SW480 (cell line): Measurements from ENCODE around the gene ANK3.

Experiments used
- DNase-seq: peaks from one replicate; pipeline ENCODE4 v3.0.0-alpha.2; 2016; ENCODE audit warnings: low spot score

The ANK3 gene

DNA sequence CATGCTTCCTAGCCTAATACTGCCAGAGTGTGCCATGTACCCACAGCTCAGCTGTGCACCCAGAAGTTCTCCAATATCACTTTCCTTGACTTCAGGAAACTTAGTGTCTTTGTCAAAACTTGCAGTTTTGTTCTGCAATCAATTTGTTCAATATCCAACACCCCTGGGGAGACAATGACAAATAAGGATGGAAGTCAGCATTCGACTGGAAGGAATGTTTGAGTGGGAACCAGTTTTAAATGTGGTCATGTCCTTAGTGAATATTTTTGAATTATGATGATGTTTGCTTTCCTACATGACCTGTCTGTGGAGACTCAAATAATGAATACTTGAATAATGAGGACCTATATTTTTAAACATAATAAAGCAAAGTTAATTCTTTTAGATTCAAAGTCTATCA lies 112.0 kb downstream of the ANK3 start:
- DNase-seq, result no peak

DNA sequence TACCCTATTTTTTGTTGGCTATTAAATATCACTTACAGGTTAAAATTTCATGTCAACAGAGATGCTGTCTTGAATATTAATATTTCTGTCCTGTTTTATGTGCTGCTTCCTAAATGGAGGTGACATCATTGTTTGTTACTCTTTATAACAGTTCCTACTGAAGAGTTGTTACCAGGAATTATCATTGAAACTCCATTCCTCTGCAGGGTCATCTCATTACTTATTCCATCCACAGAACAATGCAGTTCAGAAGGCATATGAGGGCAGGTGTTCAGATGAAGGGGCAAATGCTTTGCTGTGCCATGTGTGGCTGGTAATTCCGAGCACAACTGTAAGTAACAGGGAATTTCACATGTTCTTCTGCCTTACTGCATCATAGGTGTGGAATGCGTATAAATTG lies 113.4 kb downstream of the ANK3 start:
- no peak for DNase-seq

DNA sequence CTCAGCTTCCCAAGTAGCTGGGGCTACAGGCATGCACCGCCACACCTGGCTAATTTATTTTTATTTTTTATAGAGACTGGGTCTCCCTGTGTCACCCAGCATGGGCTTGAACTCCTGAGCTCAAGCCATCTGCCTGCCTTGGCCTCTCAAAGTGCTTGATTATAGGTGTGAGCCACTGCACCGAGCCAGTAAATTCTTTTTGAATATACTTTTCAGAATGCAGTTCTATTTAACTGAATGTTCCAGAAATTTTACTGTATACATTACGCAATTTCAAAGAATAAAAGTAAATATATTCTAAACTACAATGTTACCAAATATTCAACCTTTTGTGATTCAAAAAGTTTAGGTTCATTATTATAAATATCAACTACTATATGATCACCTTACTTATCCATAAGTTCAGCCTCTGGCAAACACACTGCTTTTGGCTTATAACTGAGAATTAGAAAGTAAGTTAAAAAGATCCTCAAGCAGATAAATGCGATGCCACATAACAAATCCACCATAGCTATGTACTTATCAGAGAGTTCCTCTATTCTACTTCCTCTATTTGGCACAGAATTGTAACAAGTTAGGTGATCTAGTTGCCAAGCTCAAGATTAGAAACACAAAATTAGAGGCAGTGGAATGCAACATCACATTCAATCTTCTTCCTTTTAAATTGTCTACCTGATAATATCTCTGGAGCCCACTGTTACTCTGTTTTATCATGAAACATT lies 118.2 kb downstream of the ANK3 start:
- no peak for DNase-seq

DNA sequence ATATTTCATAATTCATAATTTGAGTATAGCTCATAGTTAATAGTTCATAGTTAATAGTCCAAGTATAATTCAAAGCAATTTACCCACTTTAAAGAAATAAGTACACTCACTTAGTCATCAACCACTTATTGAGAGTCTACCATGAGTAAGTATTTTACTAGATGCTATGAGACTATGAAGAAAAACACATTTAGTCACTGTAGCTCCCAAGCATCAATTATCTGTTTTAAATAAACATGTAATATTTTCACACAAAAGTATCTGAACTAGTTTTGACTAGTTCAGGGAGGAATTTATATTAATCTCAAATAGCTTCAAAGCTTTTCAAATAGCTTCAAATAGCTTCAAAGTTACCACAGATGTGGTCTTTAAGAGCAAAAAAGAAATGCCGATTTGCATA lies 119.2 kb downstream of the ANK3 start:
- DNase-seq, result no peak

DNA sequence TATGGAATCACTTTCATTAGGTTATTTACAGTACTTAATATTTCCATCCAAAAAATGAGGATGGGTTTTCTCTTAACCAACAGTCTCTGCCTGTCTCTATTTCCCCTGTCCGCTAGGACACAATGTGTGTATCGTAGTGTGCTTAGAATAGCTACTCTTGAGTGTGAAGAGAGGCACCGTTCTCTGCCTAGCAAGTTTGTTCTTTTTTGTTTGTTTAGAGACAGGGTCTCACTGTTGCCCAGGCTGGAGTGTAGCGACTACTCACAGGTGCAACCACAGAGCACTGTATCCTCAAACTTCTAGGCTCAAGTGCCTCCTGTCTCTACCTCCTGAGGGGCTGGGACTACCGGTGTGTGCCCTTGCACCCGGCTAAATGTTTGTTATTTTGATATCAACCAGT lies 121.9 kb downstream of the ANK3 start:
- DNase-seq, result no peak

DNA sequence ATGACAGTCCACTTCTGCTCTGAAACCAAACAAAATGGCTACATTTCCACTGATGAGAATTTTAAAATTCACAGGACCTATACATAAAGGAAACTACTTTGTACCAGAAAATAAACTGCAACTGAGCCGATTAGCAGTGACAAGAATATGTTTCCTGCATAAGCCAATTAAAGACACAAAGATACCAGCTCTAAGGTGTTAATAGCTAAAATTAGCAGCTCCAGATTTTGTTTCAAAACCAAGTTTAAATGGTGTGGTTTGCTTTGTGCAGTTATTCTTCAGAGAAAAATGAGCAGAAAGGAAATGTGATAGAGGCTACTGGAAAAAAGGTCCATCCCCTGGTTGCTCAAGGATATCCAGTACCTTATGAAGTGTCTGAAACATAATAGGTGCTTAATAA lies 123.2 kb downstream of the ANK3 start:
- no peak for DNase-seq

DNA sequence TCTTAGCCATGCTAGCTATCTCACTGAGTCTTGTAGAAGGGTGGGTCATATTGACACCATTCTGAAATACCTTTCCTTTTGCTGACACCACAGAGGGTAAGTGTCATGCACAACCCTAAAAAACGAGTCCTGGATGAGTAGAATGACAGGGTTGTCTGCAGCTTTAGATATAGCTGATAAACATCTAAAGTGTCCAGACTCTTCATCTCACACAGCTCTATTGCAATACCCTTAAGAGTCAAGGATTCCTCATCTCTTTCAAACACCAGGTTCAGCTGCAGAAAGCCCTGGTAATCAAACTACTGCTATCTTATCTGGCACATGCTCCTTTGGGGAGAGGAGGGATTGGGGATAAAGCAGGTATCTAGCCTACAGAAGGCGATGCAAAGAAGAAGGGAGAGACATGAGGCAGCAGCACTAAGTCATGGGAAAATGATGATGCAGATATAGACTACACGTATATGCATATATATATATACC lies 127.0 kb downstream of the ANK3 start:
- DNase-seq, result no peak

DNA sequence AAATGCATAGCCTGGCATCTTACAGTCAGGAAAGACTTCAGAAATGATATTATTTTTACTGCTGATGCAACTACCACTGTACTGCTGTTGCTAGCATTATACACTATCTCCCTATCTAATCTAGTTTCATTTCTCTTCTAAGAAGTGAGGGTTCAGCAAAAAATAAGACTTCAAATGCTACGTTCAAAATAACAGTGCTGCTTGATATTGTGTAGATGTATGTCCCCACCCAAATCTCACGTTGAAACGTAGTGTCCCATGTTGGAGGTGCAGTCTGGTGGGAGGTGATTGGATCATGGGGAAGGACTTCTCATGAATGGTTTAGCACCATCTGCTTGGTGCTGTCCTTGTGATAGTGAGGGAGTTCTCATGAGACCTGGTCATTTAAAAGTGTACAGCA lies 129.4 kb downstream of the ANK3 start:
- DNase-seq, result no peak

DNA sequence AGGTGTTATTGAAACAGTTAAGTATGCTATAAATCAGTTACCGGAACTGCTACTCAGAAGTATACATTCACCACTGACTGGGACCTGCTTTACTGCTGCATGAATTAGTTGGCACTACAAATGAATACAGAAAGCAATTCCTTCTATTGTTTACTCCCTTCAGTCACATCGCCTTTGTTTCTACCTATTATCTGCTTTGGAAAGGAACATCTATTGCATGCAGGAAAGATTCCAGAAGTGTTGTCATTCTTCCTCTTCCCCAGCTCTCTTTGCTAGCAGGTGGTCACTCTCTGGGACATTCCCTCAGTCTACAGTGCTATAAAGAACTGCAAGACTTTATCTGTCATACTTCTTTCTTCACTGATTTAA lies 131.3 kb downstream of the ANK3 start:
- DNase-seq, result no peak

DNA sequence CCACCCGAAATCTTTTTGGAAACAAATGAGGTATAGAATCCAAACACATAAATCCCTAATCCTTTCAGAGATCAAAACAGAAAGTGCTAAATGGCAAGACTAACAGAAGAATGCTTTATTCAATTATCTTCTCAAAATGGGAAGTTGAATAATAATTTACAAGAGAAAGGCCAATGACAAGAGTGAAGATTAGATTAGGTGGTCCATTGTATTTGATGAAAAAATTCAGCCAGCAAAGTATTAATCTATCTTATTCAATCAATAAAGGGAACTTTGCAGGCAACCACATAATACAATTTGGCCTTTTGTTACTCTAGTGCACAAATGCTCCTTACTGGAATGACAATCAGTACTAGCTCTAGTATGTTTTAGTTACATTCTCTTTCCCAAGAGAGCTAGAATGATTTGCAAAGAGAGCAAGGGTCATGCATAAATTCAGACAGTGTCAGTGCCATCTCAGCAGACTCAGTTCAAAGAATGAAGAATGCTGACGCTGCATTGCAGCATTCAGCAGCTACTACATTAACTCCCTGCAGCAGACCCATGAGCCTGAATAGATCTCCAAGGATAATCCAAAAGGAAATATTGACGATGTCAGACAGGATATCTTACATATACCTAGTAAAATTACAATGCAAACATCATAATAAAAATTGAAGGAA lies 131.8 kb downstream of the ANK3 start:
- no peak for DNase-seq

DNA sequence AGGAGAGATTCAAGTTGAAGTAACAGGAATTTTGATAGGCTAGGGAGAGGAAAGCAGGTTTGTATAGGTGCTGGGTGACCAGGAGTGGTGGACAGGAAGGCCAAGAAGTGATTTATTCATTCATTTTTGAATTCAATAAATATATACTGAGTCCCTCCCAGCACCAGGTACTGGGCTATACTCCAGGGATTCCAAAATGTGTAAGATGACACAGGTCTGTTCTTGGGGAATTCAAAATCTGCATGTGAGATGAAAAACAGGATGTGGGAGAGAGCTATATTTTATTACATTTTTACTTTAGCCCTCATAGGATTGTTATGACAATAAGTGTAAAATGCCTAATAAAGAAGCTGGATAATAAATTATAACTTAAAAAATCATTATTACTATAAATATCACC lies 134.9 kb downstream of the ANK3 start:
- no peak for DNase-seq

DNA sequence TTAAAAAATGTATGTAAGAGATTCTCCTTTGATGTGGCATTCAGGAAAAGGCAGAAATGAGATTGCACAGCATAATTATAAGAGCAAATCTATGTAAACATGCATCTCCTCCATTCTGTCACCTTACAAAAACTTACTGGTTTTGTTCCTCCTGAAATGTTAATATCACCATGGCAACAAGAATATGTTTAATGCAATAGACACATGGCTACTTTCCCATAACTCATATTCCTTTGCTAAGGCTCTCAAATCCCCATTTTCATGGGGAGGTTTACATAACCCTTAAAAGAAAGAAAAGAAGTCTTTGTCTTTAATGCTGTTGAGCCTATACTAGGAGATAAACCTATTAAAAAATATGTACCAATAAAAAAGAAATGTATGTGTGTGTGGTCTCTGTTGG lies 136.2 kb downstream of the ANK3 start:
- DNase-seq, result no peak

DNA sequence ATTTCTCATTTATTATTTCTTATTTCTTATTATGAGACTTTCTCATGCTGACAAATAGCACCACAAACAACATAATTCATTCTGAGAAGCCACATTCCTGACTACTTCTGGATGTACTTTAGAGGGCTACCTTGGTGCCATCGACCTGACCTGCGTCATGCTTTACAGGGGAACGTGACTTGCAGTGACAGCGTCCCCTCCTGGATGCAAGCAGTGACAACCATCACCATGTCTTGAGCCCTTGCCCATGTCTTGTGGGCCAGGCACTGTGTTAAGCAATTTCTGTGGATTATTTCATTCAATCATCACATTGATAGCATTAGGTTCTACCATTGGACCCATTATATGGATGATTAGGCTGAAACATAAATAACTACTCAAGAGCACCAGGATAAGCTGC lies 137.0 kb downstream of the ANK3 start:
- no peak for DNase-seq

DNA sequence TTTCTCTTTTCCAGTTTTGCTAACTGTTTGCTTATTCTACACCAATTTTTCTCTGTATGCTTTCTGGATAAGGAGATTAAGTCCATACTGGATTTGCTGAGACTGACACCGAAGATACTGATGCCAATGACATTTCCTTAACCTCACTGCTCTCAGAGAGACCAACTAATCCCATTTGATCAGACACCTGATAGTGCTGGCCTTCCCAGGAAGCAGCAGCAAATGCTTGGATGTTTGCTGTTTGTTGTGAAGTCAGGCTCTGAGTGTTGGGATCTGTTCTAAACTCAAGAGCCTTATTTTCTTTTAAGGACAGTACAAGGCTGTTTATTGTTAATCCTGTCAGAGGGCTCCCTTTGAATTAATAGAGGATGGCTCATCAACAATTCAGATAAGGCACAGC lies 143.3 kb downstream of the ANK3 start:
- no peak for DNase-seq

DNA sequence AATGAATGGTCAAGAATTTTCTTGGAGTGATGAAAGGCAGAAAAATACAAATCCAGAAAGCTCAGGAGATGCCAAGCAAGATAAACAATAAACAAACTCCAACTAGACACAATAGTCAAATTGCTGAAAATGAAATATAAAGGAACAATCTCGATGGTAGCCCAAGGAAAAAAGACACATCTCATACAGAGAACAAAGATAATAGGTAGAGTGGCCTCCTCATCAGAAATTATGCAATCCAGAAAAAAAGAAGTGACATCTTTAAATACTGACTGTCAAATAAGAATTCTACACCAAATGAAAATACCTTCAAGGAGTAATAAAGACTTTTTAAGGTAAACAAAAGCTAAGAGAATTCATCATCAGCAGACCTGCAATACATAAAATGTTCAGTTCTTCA lies 150.4 kb downstream of the ANK3 start:
- no peak for DNase-seq

DNA sequence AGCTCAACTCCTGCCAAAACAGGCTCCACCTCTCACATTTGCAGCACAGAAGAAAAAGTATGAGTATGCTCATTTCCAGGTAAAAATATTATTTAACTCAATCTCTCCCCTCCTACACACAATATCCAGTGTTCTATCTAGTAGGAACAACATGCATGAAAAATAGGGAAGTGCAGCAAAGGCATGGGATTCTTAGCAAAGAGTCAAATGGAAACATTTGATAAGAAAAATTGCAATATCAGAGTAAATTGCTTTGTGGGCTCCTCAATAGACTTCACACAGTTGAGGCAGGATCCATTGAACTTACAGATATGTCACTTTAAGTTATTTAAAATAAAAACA lies 150.9 kb downstream of the ANK3 start:
- DNase-seq, result no peak

DNA sequence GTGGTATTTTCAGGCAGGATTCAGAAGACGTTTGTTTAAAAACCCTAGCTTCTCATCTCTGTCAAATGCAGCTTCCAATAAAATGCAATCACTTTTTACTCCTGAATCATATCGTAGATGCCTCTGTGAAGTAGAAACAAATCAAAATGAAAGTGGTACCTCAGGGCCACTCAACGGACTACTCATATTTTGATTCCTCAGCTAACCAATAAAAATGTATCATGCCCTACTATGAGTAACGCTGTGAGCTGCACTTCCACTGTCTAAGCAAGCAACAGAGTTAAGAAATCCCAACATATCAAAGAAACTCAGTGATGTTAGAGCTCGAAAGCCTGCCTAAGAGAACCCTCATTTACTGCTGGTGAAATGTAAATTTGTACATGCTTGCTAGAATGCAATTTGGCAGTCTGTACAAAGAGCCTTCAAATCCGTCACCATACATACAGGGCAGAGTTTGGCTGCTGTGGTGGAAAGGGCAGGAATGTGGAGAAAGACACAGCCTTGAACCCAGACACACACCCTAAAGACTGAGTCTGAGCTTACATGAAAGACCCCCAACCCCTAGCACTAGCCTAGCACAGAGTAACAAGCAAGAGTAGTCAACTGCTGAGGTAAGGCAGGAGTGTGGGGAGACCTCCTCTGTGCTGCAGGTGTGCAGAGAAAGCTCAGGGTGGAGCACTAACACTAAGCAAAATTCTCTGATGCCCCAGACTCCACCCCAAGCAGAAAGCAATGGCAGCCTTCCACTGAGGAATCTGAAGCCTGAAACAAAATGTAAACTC lies 151.5 kb downstream of the ANK3 start:
- no peak for DNase-seq

DNA sequence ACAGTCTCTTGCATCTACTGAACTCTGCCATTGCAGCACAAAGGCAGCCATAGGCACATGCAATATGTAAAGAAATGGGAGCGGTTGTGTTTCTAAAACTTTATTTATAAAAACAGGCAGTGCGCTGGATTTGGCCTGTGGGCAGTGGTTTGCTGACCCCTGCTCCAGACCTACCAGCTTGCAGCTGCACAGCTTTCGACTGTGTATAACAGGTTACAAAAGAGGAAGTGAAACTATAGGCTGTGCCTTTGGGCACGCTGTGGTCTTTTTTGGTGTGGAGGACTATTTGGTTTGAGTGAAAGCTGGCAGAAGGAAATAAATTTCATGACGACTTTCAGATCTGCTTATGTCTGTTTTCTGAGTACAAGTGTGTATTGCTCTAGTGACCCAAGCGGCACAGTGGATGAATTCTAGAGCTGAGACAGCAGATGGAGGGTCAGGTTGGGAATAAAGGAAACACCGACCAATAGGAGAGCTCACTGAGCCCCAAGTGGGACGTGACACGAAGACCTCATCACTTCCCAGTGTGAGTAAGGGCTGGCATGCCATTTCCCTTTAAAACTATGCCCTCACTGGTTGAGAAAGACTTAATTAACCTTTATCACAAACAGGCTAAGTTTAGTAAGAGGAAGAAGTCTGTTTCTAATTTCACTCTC lies 152.7 kb downstream of the ANK3 start:
- DNase-seq, result no peak

DNA sequence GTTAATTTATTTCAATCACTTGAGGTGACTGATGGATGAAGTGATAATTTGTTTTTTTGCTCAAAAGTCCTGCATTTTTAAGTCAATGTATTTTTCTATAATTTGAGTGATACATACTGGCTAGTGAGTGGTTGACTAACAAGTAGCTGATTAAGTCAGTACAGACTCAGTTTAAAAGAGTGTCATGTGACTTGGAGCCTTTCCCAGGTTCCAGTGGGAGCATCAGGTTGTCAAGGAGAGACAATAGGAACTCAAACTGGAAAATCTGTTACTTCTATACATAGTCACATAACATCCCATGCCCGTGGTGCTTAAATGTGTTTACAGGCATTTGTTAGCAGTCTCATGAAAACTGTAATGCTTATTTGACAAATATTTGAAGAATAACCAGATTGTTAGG lies 154.7 kb downstream of the ANK3 start:
- DNase-seq, result no peak

DNA sequence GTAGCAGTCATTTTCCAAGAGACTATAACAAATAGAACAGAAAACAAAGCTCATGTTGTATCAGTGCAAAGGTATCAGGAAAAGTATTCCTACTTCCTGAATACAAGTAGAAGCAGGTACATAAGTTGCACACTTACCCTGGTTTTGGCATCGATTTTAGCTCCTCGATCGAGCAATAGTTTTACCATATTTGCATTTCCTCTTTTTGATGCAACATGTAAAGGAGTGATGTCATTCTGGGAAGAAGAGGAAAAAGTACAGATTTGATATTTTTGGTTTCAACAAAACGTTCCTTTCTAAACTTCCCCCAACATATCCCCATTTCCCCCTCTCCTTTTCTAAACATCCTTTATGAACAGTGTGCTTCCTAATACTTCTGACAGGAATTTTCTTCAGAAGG lies 155.1 kb downstream of the ANK3 start:
- DNase-seq, result no peak

DNA sequence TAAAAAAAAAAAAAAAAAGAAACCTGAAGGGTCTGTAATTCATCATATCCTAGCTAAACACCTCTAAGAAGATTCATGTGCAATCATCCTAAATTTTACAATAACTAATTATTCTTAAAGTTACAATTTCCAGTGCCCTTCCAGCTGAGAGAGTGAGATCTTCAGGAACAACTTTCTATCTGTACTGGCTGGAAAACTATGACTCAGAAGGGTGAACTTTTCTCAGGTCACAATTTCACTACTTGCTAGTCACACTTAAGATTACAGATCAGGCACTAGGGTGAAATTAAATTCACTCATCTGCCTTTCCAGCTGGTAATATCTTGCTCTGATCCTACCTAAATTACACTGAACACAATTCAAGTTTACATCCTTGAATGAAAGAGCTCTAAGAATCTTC lies 158.8 kb downstream of the ANK3 start:
- no peak for DNase-seq

DNA sequence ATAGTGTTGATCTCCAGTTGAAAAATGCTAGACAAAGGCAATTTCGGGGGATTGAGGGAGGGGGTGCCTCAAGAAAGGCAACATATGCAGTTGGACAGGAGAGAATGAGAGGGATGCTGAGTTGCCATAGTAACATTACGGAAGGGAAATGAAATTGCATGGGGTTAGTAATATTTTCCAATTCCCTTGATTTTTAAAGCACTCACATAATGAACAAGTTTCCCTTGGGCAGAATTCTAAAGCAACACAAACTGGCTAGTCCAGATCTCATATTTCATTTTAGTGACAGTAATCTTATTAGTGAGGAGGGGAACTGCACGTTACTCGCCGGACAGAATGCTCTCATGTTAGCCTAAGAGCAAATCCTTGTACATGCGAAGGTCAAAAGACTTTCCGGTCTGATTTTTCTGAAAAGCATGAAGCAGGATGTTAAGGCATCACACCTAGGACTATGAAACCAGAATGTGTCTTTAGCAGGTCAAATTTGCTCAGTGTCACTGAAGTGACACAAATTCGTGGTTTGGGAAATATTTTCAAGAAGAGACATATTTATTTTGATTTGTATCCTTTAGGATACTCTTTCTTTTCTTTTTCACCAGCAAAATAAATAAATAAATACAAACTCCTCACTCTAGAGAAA lies 165.5 kb downstream of the ANK3 start:
- no peak for DNase-seq
